HepG2 (cell line): ENCODE results near the gene F12. TPM values are rescaled to one million over a fixed set of nuclear protein-coding genes. Genes with fewer than 3 reads are reported as not detected.

Experiments
- BCL6 ChIP-seq: IDR thresholded peaks from 2 replicates; pipeline ENCODE4 v1.6.1; 2016; ENCODE audit warnings: missing genetic modification reagents, missing compliant biosample characterization
- BRD4 ChIP-seq: sonication (generic); formaldehyde crosslinking; IDR thresholded peaks from 2 replicates; pipeline ENCODE4 v1.4.0; 2020; ENCODE audit warnings: missing genetic modification reagents
- GLI4 ChIP-seq: sonication (generic); formaldehyde crosslinking; IDR thresholded peaks from 2 replicates; pipeline ENCODE4 v1.5.1; 2020; ENCODE audit warnings: missing genetic modification reagents, mild to moderate bottlenecking, moderate library complexity, borderline replicate concordance
- MAFF ChIP-seq: IDR thresholded peaks from 2 replicates; pipeline ENCODE4 v1.6.1; 2011; ENCODE audit warnings: low read depth, low read length, improper control_type of control experiment
- MTA1 ChIP-seq: sonication (generic); formaldehyde crosslinking; IDR thresholded peaks from 2 replicates; pipeline ENCODE4 v1.4.0; 2020; ENCODE audit warnings: missing genetic modification reagents, mild to moderate bottlenecking, borderline replicate concordance
- PATZ1 ChIP-seq: sonication (generic); formaldehyde crosslinking; IDR thresholded peaks from 2 replicates; pipeline ENCODE4 v1.4.0; 2020; ENCODE audit warnings: missing genetic modification reagents
- PCBP1 ChIP-seq: fragments of 200-400 bp; formaldehyde crosslinking; IDR thresholded peaks from 2 replicates; pipeline ENCODE4 v1.6.1; 2017; ENCODE audit warnings: mild to moderate bottlenecking, low read depth, low read length, borderline replicate concordance
- RAD21 ChIP-seq: fragments of 450-650 bp; formaldehyde crosslinking; IDR thresholded peaks from 2 replicates; pipeline ENCODE4 v1.5.0; 2020; ENCODE audit warnings: mild to moderate bottlenecking
- RARA ChIP-seq: IDR thresholded peaks from 2 replicates; pipeline ENCODE4 v1.6.1; 2016; ENCODE audit warnings: missing genetic modification reagents, missing compliant biosample characterization
- RBM22 ChIP-seq: fragments of 200-400 bp; formaldehyde crosslinking; optimal IDR thresholded peaks from 2 replicates; pipeline ENCODE3; 2017; ENCODE audit warnings: mild to moderate bottlenecking, low read length, moderate library complexity
- SIN3B ChIP-seq: fragments of 150-350 bp; IDR thresholded peaks from 2 replicates; pipeline ENCODE4 v1.6.1; 2014; ENCODE audit warnings: low read length
- SUZ12 ChIP-seq: fragments of 150-350 bp; IDR thresholded peaks from 2 replicates; pipeline ENCODE4 v1.6.1; 2014; ENCODE audit warnings: low read depth, low read length
- THAP11 ChIP-seq: IDR thresholded peaks from 2 replicates; pipeline ENCODE4 v1.6.1; 2016; ENCODE audit warnings: missing biosample characterization, missing genetic modification reagents
- TSC22D2 ChIP-seq: sonication (generic); formaldehyde crosslinking; IDR thresholded peaks from 2 replicates; pipeline ENCODE4 v1.5.1; 2020; ENCODE audit warnings: missing genetic modification reagents, mild to moderate bottlenecking, borderline replicate concordance
- XRCC5 ChIP-seq: fragments of 200-400 bp; formaldehyde crosslinking; optimal IDR thresholded peaks from 2 replicates; pipeline ENCODE3; 2017; ENCODE audit warnings: mild to moderate bottlenecking, low read length
- ZBTB46 ChIP-seq: sonication (generic); formaldehyde crosslinking; IDR thresholded peaks from 2 replicates; pipeline ENCODE4 v1.4.0; 2020; ENCODE audit warnings: mild to moderate bottlenecking, missing genetic modification reagents, borderline replicate concordance
- ZFP36L2 ChIP-seq: sonication (generic); formaldehyde crosslinking; IDR thresholded peaks from 2 replicates; pipeline ENCODE4 v1.4.0; 2020; ENCODE audit warnings: missing genetic modification reagents
- ZGPAT ChIP-seq: IDR thresholded peaks from 2 replicates; pipeline ENCODE4 v1.6.1; 2016; ENCODE audit warnings: mild to moderate bottlenecking
- ZNF12 ChIP-seq: sonication (generic); formaldehyde crosslinking; IDR thresholded peaks from 2 replicates; pipeline ENCODE4 v1.5.0; 2020; ENCODE audit warnings: missing genetic modification reagents
- ZNF143 ChIP-seq: sonication (generic); formaldehyde crosslinking; IDR thresholded peaks from 2 replicates; pipeline ENCODE4 v1.4.0; 2020; ENCODE audit warnings: missing genetic modification reagents
- ZNF276 ChIP-seq: sonication (generic); formaldehyde crosslinking; IDR thresholded peaks from 2 replicates; pipeline ENCODE4 v1.4.0; 2020; ENCODE audit warnings: mild to moderate bottlenecking, low read depth, missing genetic modification reagents
- ZNF3 ChIP-seq: IDR thresholded peaks from 2 replicates; pipeline ENCODE4 v1.7.0; 2017; ENCODE audit warnings: inconsistent platforms
- ZNF343 ChIP-seq: sonication (generic); formaldehyde crosslinking; IDR thresholded peaks from 2 replicates; pipeline ENCODE4 v1.4.0; 2020; ENCODE audit warnings: mild to moderate bottlenecking, missing genetic modification reagents
- ZNF496 ChIP-seq: sonication (generic); formaldehyde crosslinking; IDR thresholded peaks from 2 replicates; pipeline ENCODE4 v1.8.1; 2023; ENCODE audit warnings: mild to moderate bottlenecking, moderate library complexity, missing genetic modification reagents; ENCODE audit not compliant: insufficient replicate concordance
- ZNF543 ChIP-seq: sonication (generic); formaldehyde crosslinking; IDR thresholded peaks from 2 replicates; pipeline ENCODE4 v1.4.0; 2020; ENCODE audit warnings: mild to moderate bottlenecking, missing genetic modification reagents
- ZNF747 ChIP-seq: sonication (generic); formaldehyde crosslinking; IDR thresholded peaks from 2 replicates; pipeline ENCODE4 v1.8.1; 2023; ENCODE audit warnings: missing genetic modification reagents, mild to moderate bottlenecking, borderline replicate concordance
- ZNF841 ChIP-seq: sonication (generic); formaldehyde crosslinking; IDR thresholded peaks from 2 replicates; pipeline ENCODE4 v1.8.1; 2023; ENCODE audit warnings: missing genetic modification reagents, borderline replicate concordance
- polyA plus RNA-seq, 8 experiments: library from polyadenylated mRNA; depleted of rRNA in 3 of 8; stranded (reverse) in 7 of 8; unstranded in 1 of 8; fragments of >200 nt; fragmentation: Illumina TruSeq in 4 of 8; extraction: Trizol in 4 of 8; gene quantifications; 2 replicates each; pipeline versions ENCODE4 v1.2.1 to v1.2.3, GENCODE V29; 2011 to 2016; ENCODE audit warnings: low read depth in 4 of 8, missing spikeins in 1 of 8, mixed read lengths in 1 of 8; ENCODE audit not compliant: insufficient read depth in 1 of 8
- total RNA-seq, 5 experiments: library from RNA; depleted of rRNA; stranded (reverse); fragments of >200 nt; fragmentation: Illumina TruSeq; extraction: Trizol; gene quantifications; 2 replicates each; pipeline ENCODE4 v1.2.3, GENCODE V29; 2016; ENCODE audit warnings: low read depth in 1 of 5

F12 gene
- total and polyA plus RNA-seq, 2 of the 13 experiments (the other 11 are each of a cell fraction or from before 2014, with no cell fraction given) = 2.5 to 3.0 TPM

GRCh38 chr5:177354256-177354655 is 55.1 kb downstream of the F12 start (continued):
- TF ChIP-seq ZNF276 (no peak), MAFF (0 out of 2 replicates have a peak, but pooled peaks have one; percentile 13), THAP11 (CRISPR knock-in tag) (peak; percentile 61; the same call in 1 of the 2 replicates), RAD21 (CRISPR knock-in tag) (no peak), ZNF343 (CRISPR knock-in tag) (no peak), SIN3B (no peak), BCL6 (CRISPR knock-in tag) (peak; percentile 40; the same call in 1 of the 2 replicates), ZNF12 (CRISPR knock-in tag) (no peak), ZFP36L2 (CRISPR knock-in tag) (no peak), GLI4 (CRISPR knock-in tag) (no peak), ZNF3 (CRISPR knock-in tag) (0 out of 2 replicates have a peak, but pooled peaks have one; percentile 37), PCBP1 (no peak), TSC22D2 (CRISPR knock-in tag) (no peak), RARA (CRISPR knock-in tag) (0 out of 2 replicates have a peak, but pooled peaks have one; percentile 6), ZBTB46 (CRISPR knock-in tag) (no peak), SUZ12 (no peak), ZNF543 (CRISPR knock-in tag) (no peak), MTA1 (no peak), ZNF841 (CRISPR knock-in tag) (no peak), BRD4 (CRISPR knock-in tag) (no peak), PATZ1 (CRISPR knock-in tag) (peak; percentile 18; the same call in 1 of the 2 replicates), ZNF496 (CRISPR knock-in tag) (no peak), RBM22 (no peak), ZGPAT (CRISPR knock-in tag) (peak; percentile 34; the same call in 1 of the 2 replicates), ZNF143 (CRISPR knock-in tag) (no peak), ZNF747 (CRISPR knock-in tag) (no peak), XRCC5 (no peak)
